Endothelial cell of umbilical vein (primary cell): ENCODE results near the gene RASA1. TPM values are rescaled to one million over a fixed set of nuclear protein-coding genes. Genes with fewer than 3 reads are reported as not detected.

ENCODE experiments used
- BruUV-seq: library from RNA; stranded (reverse); fragments of 400-500 nt; replicated peaks from 2 replicates; lab custom pipeline; 2021; lab: Mats Ljungman, UMichigan
- CTCF ChIA-PET: fragments of 300-600, 350-600 bp; sonication (Branson Sonifier 250); formaldehyde crosslinking; loops from one replicate; lab custom pipeline; 2021; ENCODE audit warnings: antibody characterized with exemption, inconsistent platforms; lab: Charles Lee
- POLR2A ChIA-PET: fragments of 300-600, 350-600 bp; sonication (Branson Sonifier 250); formaldehyde crosslinking; loops from one replicate; lab custom pipeline; 2021; ENCODE audit warnings: antibody characterized with exemption, inconsistent platforms; lab: Charles Lee
- DNase-seq: peaks from one replicate; pipeline ENCODE4 v3.0.0-alpha.2; 2011; ENCODE audit warnings: low read depth, low spot score
- FAIRE-seq: peaks from 2 replicates; lab custom pipeline; 2011; peaks lifted over from hg19 to GRCh38; lab: Jason Lieb, UNC
- H2AFZ ChIP-seq: 2 replicates; pipeline ENCODE4 v1.6.0; 2012; ENCODE audit warnings: low read depth, low read length, control low read depth, inconsistent platforms
- H3K27ac ChIP-seq: 2 replicates; pipeline ENCODE4 v1.5.1; 2011; ENCODE audit warnings: low read depth, mild to moderate bottlenecking, control low read depth, low read length, moderate library complexity; ENCODE audit not compliant: insufficient read depth
- H3K27me3 ChIP-seq, 2 experiments: 2 replicates each; pipeline versions ENCODE4 v1.6.0 to v1.6.1; 2011; ENCODE audit warnings: low read length in 2 of 2, mixed read lengths in 1 of 2; ENCODE audit not compliant: control insufficient read depth in 2 of 2, insufficient read depth in 2 of 2
- H3K36me3 ChIP-seq, 2 experiments: 2 replicates in 1 of 2; 3 replicates in 1 of 2; pipeline ENCODE4 v1.5.1; 2011; ENCODE audit warnings: low read length in 2 of 2, mild to moderate bottlenecking in 1 of 2, moderate library complexity in 1 of 2; ENCODE audit not compliant: control insufficient read depth in 2 of 2, insufficient read depth in 2 of 2; ENCODE audit errors: extremely low read depth in 1 of 2
- H3K4me1 ChIP-seq: 3 replicates; pipeline ENCODE4 v1.5.1; 2011; ENCODE audit warnings: mild to moderate bottlenecking, low read length; ENCODE audit not compliant: control insufficient read depth, insufficient read depth; ENCODE audit errors: extremely low read depth
- H3K4me2 ChIP-seq: 2 replicates; pipeline ENCODE4 v1.6.1; 2011; ENCODE audit warnings: low read length, control low read depth, mixed read lengths; ENCODE audit not compliant: insufficient read depth
- H3K4me3 ChIP-seq, 3 experiments: fragments of 200-600 bp in 1 of 3; sonication (generic), shearing (Covaris generic) in 1 of 3; replicated peaks in 1 of 3; 2 replicates each; pipeline ENCODE4 v1.5.1; 2011 to 2016; ENCODE audit warnings: control low read depth in 3 of 3, low read length in 3 of 3, mild to moderate bottlenecking in 2 of 3, inconsistent platforms in 1 of 3, low read depth in 1 of 3, moderate library complexity in 1 of 3; ENCODE audit not compliant: insufficient read depth in 1 of 3
- H3K79me2 ChIP-seq: 2 replicates; pipeline ENCODE4 v1.6.0; 2012; ENCODE audit warnings: low read length, inconsistent platforms; ENCODE audit not compliant: control insufficient read depth, insufficient read depth
- H3K9ac ChIP-seq: replicated peaks from 2 replicates; pipeline ENCODE3; 2011; ENCODE audit warnings: low read length, control low read depth; ENCODE audit not compliant: insufficient read depth; ENCODE audit errors: extremely low read depth
- H3K9me1 ChIP-seq: replicated peaks from 3 replicates; pipeline ENCODE4 v1.6.0; 2011; ENCODE audit warnings: mild to moderate bottlenecking, low read length; ENCODE audit not compliant: control insufficient read depth, insufficient read depth; ENCODE audit errors: extremely low read depth
- H3K9me3 ChIP-seq: replicated peaks from 2 replicates; pipeline ENCODE4 v1.5.1; 2012; ENCODE audit warnings: low read length, inconsistent platforms; ENCODE audit not compliant: control insufficient read depth, insufficient read depth
- H4K20me1 ChIP-seq: replicated peaks from 2 replicates; pipeline ENCODE3; 2011; ENCODE audit warnings: mild to moderate bottlenecking, low read length; ENCODE audit not compliant: control insufficient read depth, insufficient read depth; ENCODE audit errors: extremely low read depth
- EZH2 ChIP-seq: IDR thresholded peaks from 2 replicates; pipeline ENCODE4 v1.6.1; 2012; ENCODE audit warnings: borderline replicate concordance, low read depth, mild to moderate bottlenecking, moderate library complexity, low read length, inconsistent platforms; ENCODE audit not compliant: severe bottlenecking
- FOS ChIP-seq: IDR thresholded peaks from 2 replicates; pipeline ENCODE4 v1.6.1; 2011; ENCODE audit warnings: mild to moderate bottlenecking, low read length, moderate library complexity, borderline replicate concordance; ENCODE audit not compliant: insufficient read depth
- GATA2 ChIP-seq: IDR thresholded peaks from 2 replicates; pipeline ENCODE4 v1.7.0; 2011; ENCODE audit warnings: low read depth, mild to moderate bottlenecking, moderate library complexity, mixed read lengths, low read length; ENCODE audit not compliant: insufficient read length, insufficient read depth
- JUN ChIP-seq: IDR thresholded peaks from 2 replicates; pipeline ENCODE4 v1.6.1; 2011; ENCODE audit warnings: borderline replicate concordance, low read depth; ENCODE audit not compliant: insufficient read length, insufficient read depth
- MYC ChIP-seq: IDR thresholded peaks from one replicate; pipeline ENCODE4 v1.6.1; 2011; ENCODE audit warnings: mild to moderate bottlenecking, low read depth, low read length
- POLR2A ChIP-seq: IDR thresholded peaks from 2 replicates; pipeline ENCODE4 v1.6.1; 2012; ENCODE audit warnings: low read depth, mild to moderate bottlenecking, control low read depth, low read length
- POLR2AphosphoS5 ChIP-seq: IDR thresholded peaks from 2 replicates; pipeline ENCODE4 v1.6.1; 2012; ENCODE audit warnings: low read depth, mild to moderate bottlenecking, control low read depth, low read length, moderate library complexity; ENCODE audit not compliant: insufficient read depth
- dilution Hi-C: fragments of 300-500 bp; cut with MboI; formaldehyde crosslinking; loops from one replicate; pipeline ENCODE4 v1.15.0; 2019; ENCODE audit warnings: low sequenced_read_pairs; ENCODE audit not compliant: extremely low pct_ligation_motif_present
- intact Hi-C: fragments of 100-400 bp; cut with micrococcal nuclease; formaldehyde crosslinking; loops from one replicate; pipeline ENCODE4 v1.10.0; 2022
- polyA plus RNA-seq, 4 experiments: library from polyadenylated mRNA; depleted of rRNA in 3 of 4; stranded (reverse) in 3 of 4; unstranded in 1 of 4; fragments of >200 nt; gene quantifications; 2 replicates each; pipeline versions ENCODE4 v1.2.1 to v1.2.3, GENCODE V29; 2011 to 2012; ENCODE audit warnings: missing spikeins in 1 of 4
- total RNA-seq: library from RNA; stranded (reverse); gene quantifications from 2 replicates; pipeline ENCODE4 v1.2.3, GENCODE V29; 2021
- TF ChIP-seq, protein P1 (sequence below): IDR thresholded peaks from 2 replicates; pipeline ENCODE4 v1.6.1; 2011; ENCODE audit not compliant: insufficient read depth, insufficient read length
- TF ChIP-seq, protein P2 (sequence below), 2 donors: IDR thresholded peaks; 1 replicate in 1 of 2; 2 replicates in 1 of 2; pipeline ENCODE4 v1.5.1; 2011; ENCODE audit warnings: low read length in 2 of 2, mild to moderate bottlenecking in 2 of 2, moderate library complexity in 2 of 2, control low read depth in 1 of 2, inconsistent platforms in 1 of 2, low read depth in 1 of 2; ENCODE audit not compliant: insufficient read depth in 1 of 2; ENCODE audit errors: extremely low read depth in 1 of 2

Gene RASA1
- total and polyA plus RNA-seq, 2 donors (not counting 3 experiments of a cell fraction or from before 2014, with no cell fraction given): 23.1 to 42.0 TPM

DNA sequence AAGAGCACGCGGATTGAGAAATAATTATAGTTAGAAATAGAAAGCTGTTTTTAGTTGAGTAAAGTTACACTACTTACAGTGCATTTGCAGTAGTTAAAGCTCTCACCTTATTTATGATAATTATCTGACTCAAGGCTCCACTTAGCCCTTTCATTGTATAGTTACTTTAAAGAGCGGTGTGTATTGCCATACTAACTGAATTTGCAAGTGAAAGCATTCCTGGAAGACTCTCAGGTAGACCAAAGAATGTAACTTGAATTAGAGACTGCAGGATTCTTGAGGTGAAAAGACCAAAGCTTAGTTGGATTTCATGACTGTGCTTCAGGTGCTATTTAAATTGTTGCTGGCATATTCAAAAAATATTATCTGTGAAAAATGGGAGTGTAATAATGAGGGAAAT lies 4.2 kb upstream of the RASA1 start:
- H3K36me3 ChIP-seq: no peaks in the 10 kb centered on the region
- no peak overlapping the region for H2AFZ ChIP-seq
- no peak overlapping the region for H3K4me2 ChIP-seq
- no peaks in the 10 kb centered on the region for H4K20me1 ChIP-seq
- dilution Hi-C loops (no loop called here), intact Hi-C loops (no loop called here)
- DNase-seq (no peak), FAIRE-seq (no peak)
- POLR2A ChIA-PET: no interaction called here
- BruUV-seq: no TSS peak
- H3K9me1 ChIP-seq: no peaks in the 10 kb centered on the region
- TF ChIP-seq POLR2A (no peak), GATA2 (no peak), EZH2 (no peak), POLR2AphosphoS5 (no peak), FOS (no peak), MYC (no peak), JUN (no peak)
- TF ChIP-seq, protein P1, sequence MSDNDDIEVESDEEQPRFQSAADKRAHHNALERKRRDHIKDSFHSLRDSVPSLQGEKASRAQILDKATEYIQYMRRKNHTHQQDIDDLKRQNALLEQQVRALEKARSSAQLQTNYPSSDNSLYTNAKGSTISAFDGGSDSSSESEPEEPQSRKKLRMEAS: no peak
- TF ChIP-seq, protein P2, sequence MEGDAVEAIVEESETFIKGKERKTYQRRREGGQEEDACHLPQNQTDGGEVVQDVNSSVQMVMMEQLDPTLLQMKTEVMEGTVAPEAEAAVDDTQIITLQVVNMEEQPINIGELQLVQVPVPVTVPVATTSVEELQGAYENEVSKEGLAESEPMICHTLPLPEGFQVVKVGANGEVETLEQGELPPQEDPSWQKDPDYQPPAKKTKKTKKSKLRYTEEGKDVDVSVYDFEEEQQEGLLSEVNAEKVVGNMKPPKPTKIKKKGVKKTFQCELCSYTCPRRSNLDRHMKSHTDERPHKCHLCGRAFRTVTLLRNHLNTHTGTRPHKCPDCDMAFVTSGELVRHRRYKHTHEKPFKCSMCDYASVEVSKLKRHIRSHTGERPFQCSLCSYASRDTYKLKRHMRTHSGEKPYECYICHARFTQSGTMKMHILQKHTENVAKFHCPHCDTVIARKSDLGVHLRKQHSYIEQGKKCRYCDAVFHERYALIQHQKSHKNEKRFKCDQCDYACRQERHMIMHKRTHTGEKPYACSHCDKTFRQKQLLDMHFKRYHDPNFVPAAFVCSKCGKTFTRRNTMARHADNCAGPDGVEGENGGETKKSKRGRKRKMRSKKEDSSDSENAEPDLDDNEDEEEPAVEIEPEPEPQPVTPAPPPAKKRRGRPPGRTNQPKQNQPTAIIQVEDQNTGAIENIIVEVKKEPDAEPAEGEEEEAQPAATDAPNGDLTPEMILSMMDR (IDR thresholded peaks at IDR 0.05; ENCODE audit: extremely low read depth in 1 of 2, insufficient read depth in 1 of 2, low read depth in 1 of 2, low read length in 2 of 2): no peak
- H3K9ac ChIP-seq: no peak overlapping the region
- peaks cover 6% of the 10 kb centered on the region for H3K79me2 ChIP-seq
- H3K9me3 ChIP-seq: no peaks in the 10 kb centered on the region
- peaks cover 0 to 2% of the 10 kb centered on the region in 2 experiments for H3K27me3 ChIP-seq
- H3K4me3 ChIP-seq: no peak overlapping the region
- peaks cover 4% of the 10 kb centered on the region for H3K4me1 ChIP-seq
- CTCF ChIA-PET: no interaction called here
- H3K27ac ChIP-seq: no peak overlapping the region
